HG03095 (cell line): ENCODE results near the gene FZR1.
A peak's percentile ranks its signal among the peaks of the same experiment; 100 is the strongest.
"Not testable (repeated sequence)": the region's sequence is repeated elsewhere in the genome, so short reads cannot be mapped to it uniquely, and the experiment has no call there.

Source experiments
- ATAC-seq: cut with Tn5 transposase; IDR thresholded peaks from one replicate; pipeline ENCODE4 v1.9.1; 2021; ENCODE audit warnings: moderate library complexity; ENCODE audit not compliant: unreplicated experiment

FZR1 gene

GRCh38 chr19:3494051-3494450, 12.1 kb upstream of the FZR1 start:
- no peak for ATAC-seq

GRCh38 chr19:3494559-3494958, 11.6 kb upstream of the FZR1 start:
- ATAC-seq: no peak

- ATAC-seq: no peak
Observed at GRCh38 chr19:3496392-3497273, 9.5 kb upstream of the FZR1 start.

- no peak for ATAC-seq
Observed at GRCh38 chr19:3497757-3498520, 8.2 kb upstream of the FZR1 start.

GRCh38 chr19:3499738-3500428, 6.2 kb upstream of the FZR1 start:
- ATAC-seq: peak; percentile 4

- peak; percentile 60 for ATAC-seq
Observed at GRCh38 chr19:3500429-3501101, 5.5 kb upstream of the FZR1 start, which contains the start of gene DOHH. Gene DOHH, minus strand, starts transcription at chr19:3500674. Its CDS starts 3,860 bp downstream, at chr19:3496814.

- ATAC-seq: no peak
Observed at GRCh38 chr19:3501780-3502179, 4.3 kb upstream of the FZR1 start.

- no peak for ATAC-seq
Observed at GRCh38 chr19:3503036-3503572, 3.0 kb upstream of the FZR1 start.

- no peak for ATAC-seq
Observed at GRCh38 chr19:3504735-3505134, 1.4 kb upstream of the FZR1 start.

- ATAC-seq: no peak
Observed at GRCh38 chr19:3506384-3507340, 551 bp downstream of the FZR1 start.

- no peak for ATAC-seq
Observed at GRCh38 chr19:3507371-3508120, 1.4 kb downstream of the FZR1 start.

GRCh38 chr19:3508121-3508661, 2.1 kb downstream of the FZR1 start:
- ATAC-seq: not testable (repeated sequence)

GRCh38 chr19:3508771-3509535, 2.8 kb downstream of the FZR1 start:
- ATAC-seq: no peak

GRCh38 chr19:3509566-3509989, 3.5 kb downstream of the FZR1 start:
- ATAC-seq: no peak

GRCh38 chr19:3510727-3511126, 4.6 kb downstream of the FZR1 start:
- no peak for ATAC-seq

GRCh38 chr19:3511506-3512251, 5.6 kb downstream of the FZR1 start:
- no peak for ATAC-seq
